GM23338 (cell line): ENCODE results near the gene SCN2B.

Source experiments
- CREB1 ChIP-seq: fragments of 250-450 bp; sonication (Bioruptor Pico); IDR thresholded peaks from 2 replicates; pipeline ENCODE4 v1.5.0; 2020; ENCODE audit warnings: low read depth, mild to moderate bottlenecking, moderate library complexity
- CTCF ChIP-seq, 2 experiments: fragments of 200-600 bp in 1 of 2; sonication (generic) in 1 of 2; conservative IDR thresholded peaks; 2 replicates each; pipeline versions ENCODE4 v1.5.1 to v1.6.1; 2016 to 2017; ENCODE audit warnings: antibody characterized with exemption in 2 of 2, low read depth in 2 of 2, mild to moderate bottlenecking in 2 of 2, moderate library complexity in 1 of 2
- EZH2 ChIP-seq: fragments of 200-600 bp; sonication (generic); IDR thresholded peaks from one replicate; pipeline ENCODE4 v1.8.0; 2017; ENCODE audit warnings: antibody characterized with exemption, mild to moderate bottlenecking, low read depth; ENCODE audit not compliant: unreplicated experiment
- POLR2AphosphoS5 ChIP-seq: IDR thresholded peaks from 2 replicates; pipeline ENCODE4 v1.6.1; 2016; ENCODE audit warnings: antibody characterized with exemption, low read depth
- STAT1 ChIP-seq: IDR thresholded peaks from one replicate; pipeline ENCODE4 v1.6.1; 2016; ENCODE audit warnings: antibody characterized with exemption; ENCODE audit not compliant: unreplicated experiment

GRCh38 chr11:118142809-118143208 lies 33.6 kb downstream of the SCN2B start:
- TF ChIP-seq POLR2AphosphoS5 (no peak), CTCF (conservative IDR thresholded peaks at IDR 0.05; ENCODE audit: low read depth in 2 of 2) (no peak), CREB1 (CRISPR knock-in tag) (no peak), EZH2 (no peak), STAT1 (no peak)
